Activated CD4-positive, CD25-positive, alpha-beta regulatory T cell (primary cell): ENCODE results near the gene HTRA3.

ENCODE experiments used
- DNase-seq, 4 experiments: peaks; one replicate each; lab custom pipeline; 2025; lab: John Stamatoyannopoulos, UW

Gene HTRA3

GRCh38 chr4:8269535-8270417, at the start of gene HTRA3:
Gene HTRA3, plus strand, starts transcription at chr4:8269754. Its CDS starts 215 bp downstream, at chr4:8269969.
- DNase-seq: no peak

GRCh38 chr4:8220661-8221450, 48.7 kb upstream of the HTRA3 start:
- no peak for DNase-seq

- DNase-seq: no peak
Observed at GRCh38 chr4:8221476-8221875, 48.1 kb upstream of the HTRA3 start.

GRCh38 chr4:8221985-8222384, 47.6 kb upstream of the HTRA3 start:
- no peak for DNase-seq

- DNase-seq: no peak
Observed at GRCh38 chr4:8222609-8223388, 46.8 kb upstream of the HTRA3 start.

GRCh38 chr4:8224267-8224974, 45.1 kb upstream of the HTRA3 start:
- DNase-seq: no peak

GRCh38 chr4:8224975-8225625, 44.5 kb upstream of the HTRA3 start:
- DNase-seq: no peak

- DNase-seq: no peak
Observed at GRCh38 chr4:8225706-8226443, 43.7 kb upstream of the HTRA3 start.

GRCh38 chr4:8227201-8227770, 42.3 kb upstream of the HTRA3 start:
- DNase-seq: no peak

- DNase-seq: no peak
Observed at GRCh38 chr4:8227771-8228318, 41.7 kb upstream of the HTRA3 start.

GRCh38 chr4:8228319-8229250, 41.0 kb upstream of the HTRA3 start:
- peak; percentile 27 to 63 (median 46) for DNase-seq

GRCh38 chr4:8229331-8229975, 40.1 kb upstream of the HTRA3 start:
- no peak for DNase-seq

GRCh38 chr4:8230033-8230432, 39.5 kb upstream of the HTRA3 start:
- DNase-seq: no peak

GRCh38 chr4:8230891-8231290, 38.7 kb upstream of the HTRA3 start:
- DNase-seq: no peak

GRCh38 chr4:8231551-8232049, 38.0 kb upstream of the HTRA3 start:
- DNase-seq: no peak

GRCh38 chr4:8232748-8233147, 36.8 kb upstream of the HTRA3 start:
- DNase-seq: no peak

- no peak for DNase-seq
Observed at GRCh38 chr4:8233672-8234484, 35.7 kb upstream of the HTRA3 start.
